GM21717 (cell line): Measurements from ENCODE around the gene GNRH2.
"Not testable (repeated sequence)": the region's sequence is repeated elsewhere in the genome, so short reads cannot be mapped to it uniquely, and the experiment has no call there.

Experiments used
- ATAC-seq: cut with Tn5 transposase; IDR thresholded peaks from one replicate; pipeline ENCODE4 v1.9.1; 2021; ENCODE audit warnings: mild to moderate bottlenecking, moderate library complexity; ENCODE audit not compliant: unreplicated experiment

GNRH2 gene

DNA sequence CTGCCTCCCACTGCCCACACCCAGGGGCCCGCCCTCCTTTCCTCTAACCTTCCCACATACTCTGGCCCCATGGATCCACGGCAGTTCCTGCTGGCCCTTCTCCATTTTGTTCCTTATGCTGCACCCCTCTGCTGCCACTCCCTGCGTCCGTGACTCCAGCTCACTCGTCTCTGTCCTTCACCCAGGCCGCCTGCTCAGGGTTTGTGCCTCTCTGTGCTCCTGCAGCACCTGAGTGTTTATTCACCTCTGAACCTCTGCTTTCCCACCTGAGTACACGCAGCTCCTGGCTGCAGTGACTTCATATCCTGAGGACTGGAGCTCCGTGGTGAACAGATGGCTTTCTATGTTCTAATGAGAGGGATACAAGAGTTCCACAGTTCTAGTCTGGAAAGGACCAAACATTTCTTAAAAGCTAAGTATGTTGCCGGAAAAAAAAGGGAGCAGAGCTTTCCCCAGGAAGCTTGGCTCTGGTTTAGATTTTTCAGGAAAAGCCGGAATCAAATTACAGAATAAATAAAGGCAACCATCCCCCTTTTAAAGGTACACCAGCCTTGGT is 1.5 kb upstream of the GNRH2 start:
- no peak for ATAC-seq

DNA sequence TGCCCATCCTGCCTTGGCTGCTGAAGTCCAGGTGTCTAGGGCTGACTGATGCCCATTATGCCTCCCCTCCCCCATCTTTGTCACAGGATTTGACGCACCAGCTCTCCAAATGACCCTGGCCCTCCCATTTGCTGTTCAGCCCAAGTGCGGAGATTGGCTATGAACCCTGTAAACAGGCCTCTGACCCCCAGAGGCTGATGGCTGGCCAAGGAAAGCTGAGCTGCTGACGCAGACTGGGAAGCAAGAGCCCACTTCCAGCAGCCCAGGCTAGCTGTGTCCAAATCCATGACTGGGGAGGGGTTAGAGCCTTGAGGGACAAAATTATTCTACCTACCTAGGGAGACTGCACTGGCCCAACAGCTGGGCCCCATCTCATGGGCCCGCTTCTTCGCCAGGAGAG is 797 bp upstream of the GNRH2 start:
- no peak for ATAC-seq

DNA sequence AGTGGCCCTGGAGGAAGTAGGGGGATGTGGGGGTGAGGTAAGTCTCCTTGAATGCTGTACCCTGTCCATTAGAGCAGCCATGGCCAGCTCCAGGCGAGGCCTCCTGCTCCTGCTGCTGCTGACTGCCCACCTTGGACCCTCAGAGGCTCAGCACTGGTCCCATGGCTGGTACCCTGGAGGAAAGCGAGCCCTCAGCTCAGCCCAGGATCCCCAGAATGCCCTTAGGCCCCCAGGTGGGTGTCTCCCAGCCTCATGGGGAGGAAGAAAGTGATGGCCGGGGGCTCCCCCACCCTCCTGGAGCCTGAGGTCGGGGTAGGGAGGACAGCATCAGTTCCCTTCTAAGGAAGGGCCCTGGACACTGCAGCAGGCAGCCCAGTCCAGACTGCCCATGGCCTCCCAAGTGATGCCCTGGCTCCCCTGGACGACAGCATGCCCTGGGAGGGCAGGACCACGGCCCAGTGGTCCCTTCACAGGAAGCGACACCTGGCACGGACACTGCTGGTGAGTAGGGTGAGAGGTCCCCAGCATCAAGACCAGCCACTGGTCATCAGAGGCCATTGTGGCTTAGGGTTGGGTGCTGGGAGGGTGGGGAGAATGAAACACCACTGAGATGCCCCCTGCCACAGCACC is 1.0 kb downstream of the GNRH2 start:
- no peak for ATAC-seq

GRCh38 chr20:3045042-3045815 is 1.8 kb downstream of the GNRH2 start:
- ATAC-seq: peak; percentile 35

GRCh38 chr20:3045816-3046676 is 2.6 kb downstream of the GNRH2 start, which contains the start of gene MRPS26:
TSS of gene MRPS26 (plus strand) at chr20:3046052. CDS start at chr20:3046069, 17 bp downstream.
- peak; percentile 81 for ATAC-seq

GRCh38 chr20:3046677-3047462 is 3.4 kb downstream of the GNRH2 start:
- no peak for ATAC-seq

DNA sequence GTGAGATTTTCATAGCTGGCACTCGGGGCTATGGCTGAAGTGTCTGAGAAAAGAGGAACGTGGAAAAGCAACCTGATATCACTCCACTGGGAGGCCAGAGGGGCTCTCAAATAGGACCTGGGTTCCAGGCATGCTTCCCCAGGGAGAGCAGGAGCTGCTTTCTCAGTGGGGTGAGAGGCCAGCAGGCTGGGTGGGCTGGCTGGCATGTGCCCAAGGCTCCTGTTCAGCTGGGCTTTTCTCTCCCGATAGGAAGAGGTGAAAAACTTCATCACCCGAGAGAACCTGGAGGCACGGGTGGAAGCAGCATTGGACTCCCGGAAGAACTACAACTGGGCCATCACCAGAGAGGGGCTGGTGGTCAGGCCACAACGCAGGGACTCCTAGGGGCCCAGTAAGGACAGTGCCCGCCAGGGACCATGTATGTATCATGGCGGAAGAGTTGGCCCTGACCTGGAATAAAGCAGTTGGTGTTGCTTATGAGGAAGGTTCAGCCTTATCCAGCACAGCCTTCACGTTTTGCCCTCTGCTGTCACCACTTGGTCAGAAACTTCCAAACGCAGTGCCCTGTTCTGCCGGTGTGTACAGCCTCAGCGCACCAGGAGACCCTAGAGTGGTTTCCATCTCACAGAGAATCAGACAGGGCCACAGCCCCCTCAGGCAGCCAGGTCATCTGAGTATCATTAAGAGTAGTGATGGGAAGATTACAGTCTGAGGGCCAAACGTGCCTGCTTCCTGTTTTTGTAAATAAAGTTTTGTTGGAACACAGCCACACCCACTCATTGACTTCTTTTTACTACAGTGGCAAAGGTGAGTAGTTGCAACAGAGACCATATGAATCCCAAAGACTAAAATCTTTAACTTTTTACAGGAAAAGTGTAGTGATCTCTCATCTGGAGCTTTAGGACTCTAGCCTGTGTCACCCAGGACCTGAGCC is 4.3 kb downstream of the GNRH2 start:
- ATAC-seq: no peak

DNA sequence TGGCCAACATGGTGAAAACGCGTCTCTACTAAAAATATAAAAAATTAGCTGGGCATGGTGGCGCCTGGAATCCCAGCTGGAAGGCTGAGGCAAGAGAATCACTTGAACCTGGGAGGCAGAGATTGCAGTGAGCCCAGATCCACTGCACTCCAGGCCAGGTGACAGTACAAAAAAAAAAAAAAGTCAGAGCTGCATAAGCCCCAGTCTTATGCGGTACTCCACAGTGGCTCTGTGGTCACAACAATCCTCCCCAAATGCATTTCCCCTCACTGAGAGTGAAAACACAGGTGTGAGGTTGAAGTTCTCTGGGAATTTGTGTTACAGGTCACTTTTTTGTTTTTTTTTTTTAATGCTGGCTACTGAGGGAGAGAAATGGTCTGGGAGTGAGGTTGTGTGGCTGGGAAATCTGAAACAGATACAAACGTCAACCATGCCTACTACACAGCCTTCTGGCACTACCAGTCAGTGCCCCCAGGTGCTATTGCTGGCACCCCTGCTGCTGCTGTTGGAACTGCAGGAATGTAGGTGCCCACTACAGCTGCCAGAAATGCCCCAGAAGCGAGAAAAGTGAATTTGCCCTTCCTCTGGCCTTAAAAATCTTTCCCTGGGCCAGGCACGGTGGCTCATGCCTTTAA is 8.1 kb downstream of the GNRH2 start:
- no peak for ATAC-seq

DNA sequence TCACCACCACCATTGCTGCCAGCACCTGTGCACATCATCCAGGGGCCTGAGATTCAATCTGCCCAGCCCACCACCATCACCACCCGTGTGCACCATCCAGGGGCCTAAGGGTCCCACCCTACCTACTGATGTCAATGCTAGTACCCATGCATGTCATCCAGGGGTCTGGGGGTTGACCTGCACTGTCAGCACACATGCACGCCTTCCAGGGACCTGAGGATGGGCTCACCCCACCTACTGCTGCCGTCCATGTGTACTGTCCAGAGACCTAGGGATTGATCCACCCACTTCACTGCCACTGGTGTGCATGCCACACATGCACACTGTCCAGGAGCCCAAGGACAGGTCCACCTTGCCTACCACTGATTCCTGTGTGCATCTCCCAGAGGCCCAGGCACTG is 16.1 kb downstream of the GNRH2 start:
- no peak for ATAC-seq

- not testable (repeated sequence) for ATAC-seq
Measured at GRCh38 chr20:3064119-3064518, 20.7 kb downstream of the GNRH2 start.

GRCh38 chr20:3067139-3068014 is 24.0 kb downstream of the GNRH2 start:
- ATAC-seq: no peak

DNA sequence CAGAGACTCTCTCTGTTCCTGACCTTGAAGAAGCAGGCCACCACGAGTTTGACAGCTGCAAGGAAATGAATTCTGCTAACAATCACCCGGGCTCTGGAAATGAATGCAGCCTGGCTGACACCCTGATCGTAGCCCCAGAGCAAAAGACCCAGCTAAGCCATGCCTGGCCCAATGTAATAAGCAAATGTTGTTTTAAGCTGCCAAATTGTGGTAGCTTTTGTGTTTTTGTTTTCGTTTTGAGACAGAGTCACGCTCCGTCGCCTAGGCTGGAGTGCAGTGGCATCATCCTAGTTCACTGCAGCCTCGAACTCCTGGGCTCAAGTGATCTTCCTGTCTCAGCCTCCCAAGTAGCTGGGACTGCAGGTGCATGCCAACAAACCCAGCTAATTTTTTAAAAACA is 24.7 kb downstream of the GNRH2 start:
- ATAC-seq: no peak

DNA sequence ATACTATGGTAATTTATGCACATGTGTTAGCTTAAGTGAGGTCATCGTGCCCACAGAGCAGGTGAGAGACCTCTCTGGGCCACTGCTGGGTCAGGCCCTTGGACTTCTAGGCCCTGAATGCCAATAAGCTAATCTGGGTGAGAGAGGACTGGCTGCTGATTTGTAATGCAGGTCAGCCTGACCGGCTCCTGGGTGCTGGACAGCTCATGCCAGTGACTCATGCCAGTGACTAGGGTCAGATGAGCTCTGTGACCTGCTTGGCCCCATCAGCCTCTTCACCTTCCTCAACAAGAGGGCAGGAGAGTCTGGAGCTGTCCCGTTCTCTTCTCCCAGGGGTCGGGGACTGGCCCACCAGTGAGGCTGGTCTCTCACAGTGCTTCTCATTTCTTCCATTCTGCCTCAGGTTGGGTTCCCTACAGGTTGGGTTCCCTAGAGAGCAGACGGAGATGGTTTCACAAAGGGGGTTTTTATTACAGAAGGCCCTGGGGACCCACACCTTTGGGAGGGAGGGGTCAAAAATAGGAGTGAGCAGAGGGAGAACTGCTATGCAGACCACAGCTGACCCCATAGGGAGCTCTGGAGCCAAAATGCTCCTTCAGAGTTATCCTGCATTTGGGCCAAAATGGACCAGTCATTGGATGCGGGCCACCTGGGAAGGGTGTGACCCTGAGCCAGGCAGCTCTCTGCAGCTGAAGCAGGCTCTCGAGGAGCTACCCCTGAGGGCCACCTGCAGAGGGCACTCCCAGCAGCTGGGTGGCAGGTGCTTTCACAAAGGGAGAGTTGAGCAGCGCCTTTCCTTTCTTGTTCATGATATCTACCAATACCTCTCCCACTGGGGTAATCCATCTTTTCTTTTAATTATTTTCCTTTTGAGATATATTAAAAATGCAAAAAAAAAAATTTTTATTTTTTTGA is 25.8 kb downstream of the GNRH2 start:
- ATAC-seq: no peak

DNA sequence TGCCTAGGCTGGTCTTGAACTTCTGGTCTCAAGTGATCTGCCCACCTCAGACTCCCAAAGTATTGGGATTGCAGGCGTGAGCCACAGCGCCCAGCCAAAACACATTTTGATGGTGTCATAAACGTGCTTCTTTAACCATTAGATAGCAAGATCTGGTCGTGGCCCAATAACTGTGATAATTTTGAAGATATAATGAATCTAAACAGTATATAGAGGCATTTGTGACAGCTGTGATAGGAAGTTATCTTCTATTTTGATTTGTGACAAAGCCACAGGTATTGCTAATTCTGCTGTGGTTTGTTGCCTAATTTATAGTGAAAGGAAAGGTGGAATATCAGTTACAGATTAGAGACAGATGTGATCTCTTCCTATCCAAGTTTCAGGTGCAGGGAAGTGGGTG is 27.3 kb downstream of the GNRH2 start:
- ATAC-seq: no peak

DNA sequence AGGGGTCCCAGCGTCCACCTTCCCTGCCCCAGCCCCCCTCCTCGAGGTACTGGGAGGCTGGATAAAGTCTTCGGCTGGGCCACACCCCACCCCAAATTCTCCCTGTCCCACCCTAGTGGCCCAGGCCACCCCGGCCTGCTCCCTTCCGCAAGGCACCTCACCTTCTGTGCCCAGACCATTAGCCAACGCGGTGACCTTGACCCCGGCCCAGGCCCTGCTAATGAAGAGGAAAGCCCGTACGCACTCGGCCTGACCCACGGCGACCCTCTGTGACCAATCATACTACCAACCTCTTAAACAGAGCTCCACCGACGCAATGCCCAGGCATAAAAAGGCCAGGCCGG is 27.8 kb downstream of the GNRH2 start:
- no peak for ATAC-seq

GRCh38 chr20:3071610-3072529 is 28.4 kb downstream of the GNRH2 start, which contains the start of gene OXT:
TSS of gene OXT (plus strand) at chr20:3071620. CDS start at chr20:3071656, 36 bp downstream.
- ATAC-seq: no peak
